Measurements from ENCODE around the gene NEDD4L.
"Not testable (repeated sequence)": the region's sequence is repeated elsewhere in the genome, so short reads cannot be mapped to it uniquely, and the experiment has no call there.

NEDD4L gene

GRCh38 chr18:58432050-58432727 is 388.2 kb downstream of the NEDD4L start (continued):
- no peak for TF ChIP-seq TCF4 (CRISPR knock-in tag; IDR thresholded peaks at IDR 0.05; ENCODE audit: borderline replicate concordance)

- not testable (repeated sequence) for ATAC-seq
Observed at GRCh38 chr18:58435221-58436005, 391.4 kb downstream of the NEDD4L start.

GRCh38 chr18:58438161-58438957 is 394.3 kb downstream of the NEDD4L start:
- ATAC-seq = no peak
- TF ChIP-seq RARB (CRISPR knock-in tag; IDR thresholded peaks at IDR 0.05) = no peak
- TF ChIP-seq BACH2 (CRISPR knock-in tag; IDR thresholded peaks at IDR 0.05; ENCODE audit: borderline replicate concordance) = no peak
- TF ChIP-seq TCF4 (CRISPR knock-in tag; IDR thresholded peaks at IDR 0.05; ENCODE audit: borderline replicate concordance) = no peak
- TF ChIP-seq ZC3H10 (CRISPR knock-in tag; IDR thresholded peaks at IDR 0.05) = no peak
- no peak for TF ChIP-seq SNAI2 (CRISPR knock-in tag; IDR thresholded peaks at IDR 0.05)
- no peak for TF ChIP-seq POU6F1 (CRISPR knock-in tag; IDR thresholded peaks at IDR 0.05; ENCODE audit: borderline replicate concordance, low read depth)
- TF ChIP-seq ARNTL (CRISPR knock-in tag; IDR thresholded peaks at IDR 0.05; ENCODE audit: borderline replicate concordance, low read depth) = no peak
- TF ChIP-seq TSHZ2 (CRISPR knock-in tag; IDR thresholded peaks at IDR 0.05) = no peak

GRCh38 chr18:58438958-58439300 is 394.9 kb downstream of the NEDD4L start:
- no peak for ATAC-seq
- TF ChIP-seq ARNTL (CRISPR knock-in tag; IDR thresholded peaks at IDR 0.05; ENCODE audit: borderline replicate concordance, low read depth) (no peak), ESRRG (CRISPR knock-in tag; IDR thresholded peaks at IDR 0.05) (no peak), ZNF8 (CRISPR knock-in tag; IDR thresholded peaks at IDR 0.05) (no peak)

- TF ChIP-seq ESRRG (CRISPR knock-in tag; IDR thresholded peaks at IDR 0.05) = no peak
- no peak for TF ChIP-seq CSRNP3 (CRISPR knock-in tag; IDR thresholded peaks at IDR 0.05)
- TF ChIP-seq OSR1 (CRISPR knock-in tag; IDR thresholded peaks at IDR 0.05) = no peak
- TF ChIP-seq RARB (CRISPR knock-in tag; IDR thresholded peaks at IDR 0.05) = no peak
- TF ChIP-seq ARNTL (CRISPR knock-in tag; IDR thresholded peaks at IDR 0.05; ENCODE audit: borderline replicate concordance, low read depth) = no peak
- TF ChIP-seq BACH2 (CRISPR knock-in tag; IDR thresholded peaks at IDR 0.05; ENCODE audit: borderline replicate concordance) = no peak
- no peak for TF ChIP-seq CSDC2 (CRISPR knock-in tag; IDR thresholded peaks at IDR 0.05)
- TF ChIP-seq PPARA (CRISPR knock-in tag; IDR thresholded peaks at IDR 0.05; ENCODE audit: borderline replicate concordance) = no peak
- no peak for TF ChIP-seq ZFP3 (CRISPR knock-in tag; IDR thresholded peaks at IDR 0.05)
- TF ChIP-seq TSHZ2 (CRISPR knock-in tag; IDR thresholded peaks at IDR 0.05) = no peak
- no peak for TF ChIP-seq SNAI2 (CRISPR knock-in tag; IDR thresholded peaks at IDR 0.05)
- no peak for TF ChIP-seq TOX (CRISPR knock-in tag; IDR thresholded peaks at IDR 0.05; ENCODE audit: borderline replicate concordance)
- no peak for TF ChIP-seq ISL1 (CRISPR knock-in tag; IDR thresholded peaks at IDR 0.05)
- no peak for TF ChIP-seq PATZ1 (CRISPR knock-in tag; IDR thresholded peaks at IDR 0.05; ENCODE audit: borderline replicate concordance)
- TF ChIP-seq TCF4 (CRISPR knock-in tag; IDR thresholded peaks at IDR 0.05; ENCODE audit: borderline replicate concordance) = no peak
- no peak for TF ChIP-seq ZFP30 (CRISPR knock-in tag; IDR thresholded peaks at IDR 0.05)
- TF ChIP-seq ZNF70 (CRISPR knock-in tag; IDR thresholded peaks at IDR 0.05) = no peak
- no peak for ATAC-seq
Observed at GRCh38 chr18:58443671-58444070, 399.6 kb downstream of the NEDD4L start.
